Activated CD4-positive, CD25-positive, alpha-beta regulatory T cell treated with anti-CD3 and anti-CD28 coated beads, Interleukin-2, amount 50 U/mL, for 16 hours (primary cell): Measurements from ENCODE around the gene AKAP6.

Source experiments
- DNase-seq: peaks from one replicate; pipeline ENCODE4 v3.0.0-alpha.2; 2020; ENCODE audit warnings: low read depth, low spot score

The AKAP6 gene

DNA sequence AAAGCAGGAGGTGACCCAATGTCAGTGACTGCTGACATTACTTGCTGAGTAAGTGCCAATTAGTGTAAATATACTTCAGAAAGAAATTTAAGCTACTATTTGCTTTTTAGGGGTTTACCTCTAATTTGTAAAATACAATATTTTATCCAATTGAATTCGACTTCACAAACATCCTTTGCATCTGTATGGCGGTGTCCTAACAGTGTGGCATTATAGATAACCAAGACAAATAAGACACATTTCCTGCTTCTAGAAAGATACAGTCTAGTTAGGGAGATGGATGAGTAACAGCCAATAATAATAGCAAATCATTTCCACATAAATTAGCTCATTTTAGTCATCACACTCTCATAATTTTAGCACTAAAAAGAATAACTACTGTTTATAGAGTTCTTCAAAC is 196.5 kb downstream of the AKAP6 start:
- DNase-seq, result no peak

DNA sequence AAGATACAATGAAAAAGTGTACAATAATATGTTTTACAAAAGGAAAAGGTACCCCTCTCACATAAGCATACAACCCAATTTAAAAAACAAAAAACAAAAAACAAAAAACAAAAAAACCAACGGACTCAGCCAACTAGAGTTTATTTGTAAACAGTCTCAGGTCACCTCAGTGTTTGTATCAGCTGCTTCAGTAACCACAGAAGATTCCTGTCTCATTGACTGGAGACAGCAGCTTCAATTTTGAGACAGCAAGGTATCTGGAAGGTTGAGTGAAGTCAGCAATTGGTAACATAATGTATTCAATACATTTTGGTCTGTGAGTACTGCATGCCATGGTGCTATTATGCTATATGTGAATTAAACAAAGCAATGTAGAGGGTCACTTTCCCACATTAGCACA is 201.7 kb downstream of the AKAP6 start:
- no peak for DNase-seq

DNA sequence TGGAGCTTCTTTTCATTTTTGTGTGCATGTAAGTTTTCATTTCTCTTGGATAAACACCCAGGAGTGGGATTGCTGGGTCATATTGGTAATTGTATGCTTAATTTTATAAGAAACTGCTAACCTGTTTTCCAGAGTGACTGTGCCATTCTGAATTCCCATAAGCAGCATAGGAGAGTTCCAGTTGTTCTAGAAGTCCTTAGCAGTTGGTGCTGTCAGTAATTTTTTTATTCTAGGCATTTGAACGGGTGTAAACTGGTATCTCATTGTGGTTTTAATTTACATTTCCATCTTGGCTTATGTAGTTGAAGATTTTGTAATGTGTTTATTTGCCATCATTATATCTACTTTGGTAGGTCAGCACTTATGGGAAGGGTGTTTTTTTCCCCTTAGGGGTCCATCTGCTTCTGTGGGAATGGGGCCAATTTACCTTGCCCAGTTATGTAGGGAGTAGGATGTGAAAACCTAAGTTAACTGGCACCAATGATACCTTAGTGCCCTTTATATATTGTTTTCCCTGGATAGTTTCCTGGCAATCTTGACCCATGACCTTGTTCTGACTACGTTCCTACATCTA is 202.9 kb downstream of the AKAP6 start:
- no peak for DNase-seq

DNA sequence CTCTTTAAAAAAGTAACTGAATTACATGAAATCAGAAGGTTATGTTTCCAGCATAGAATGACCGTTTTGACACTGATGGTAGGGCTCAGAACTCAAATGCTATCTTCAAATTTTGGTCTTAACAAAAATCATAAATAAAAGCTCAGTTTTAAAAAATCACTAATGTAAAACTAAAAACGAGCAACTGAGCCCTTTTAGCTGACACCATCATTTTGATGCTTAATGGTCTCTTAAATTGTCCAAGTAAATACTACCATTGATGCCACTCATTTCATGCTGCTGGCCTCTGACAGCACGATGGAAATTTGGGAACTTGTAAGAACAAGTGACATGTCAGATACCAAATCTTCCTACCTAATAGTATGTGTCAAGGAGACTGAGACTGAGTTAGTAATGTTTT is 205.0 kb downstream of the AKAP6 start:
- no peak for DNase-seq

DNA sequence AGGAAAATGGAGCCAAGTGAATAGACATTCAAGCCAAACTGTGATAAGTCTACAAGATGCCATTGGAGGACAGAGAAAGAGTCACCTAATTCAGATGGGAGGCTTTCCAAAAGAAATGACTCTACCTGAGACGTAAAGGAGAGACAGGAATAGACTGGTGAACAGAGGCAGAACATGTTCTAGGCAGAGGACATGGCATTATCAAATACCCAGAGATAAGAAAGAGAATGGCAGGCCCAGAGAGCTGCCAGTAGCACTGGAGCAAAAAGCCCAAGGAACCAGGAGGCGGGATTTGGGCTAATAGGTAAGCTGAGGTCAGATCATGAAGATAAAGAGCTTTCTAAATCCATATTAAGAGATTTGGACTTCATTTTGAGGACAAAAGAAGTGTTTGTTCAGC is 207.1 kb downstream of the AKAP6 start:
- no peak for DNase-seq

DNA sequence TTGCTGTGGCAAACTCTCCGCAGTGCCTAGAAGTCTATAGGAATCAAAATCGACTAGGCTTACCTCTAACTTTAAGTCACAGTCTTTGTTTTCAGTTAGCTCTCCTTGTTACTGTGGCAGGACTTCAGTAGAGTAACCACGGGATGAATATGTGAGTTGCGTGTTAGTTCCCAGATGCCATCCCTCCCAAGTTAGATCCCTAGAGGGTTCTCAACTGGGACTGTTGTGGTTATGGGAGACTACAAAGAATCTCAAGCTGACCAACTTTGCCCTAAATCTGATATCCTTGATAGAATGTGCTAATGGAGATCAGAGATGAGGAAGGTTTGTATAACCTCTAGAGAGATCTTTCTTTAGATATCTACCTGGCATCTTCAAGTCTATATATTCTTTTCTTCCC is 208.1 kb downstream of the AKAP6 start:
- DNase-seq, result no peak

DNA sequence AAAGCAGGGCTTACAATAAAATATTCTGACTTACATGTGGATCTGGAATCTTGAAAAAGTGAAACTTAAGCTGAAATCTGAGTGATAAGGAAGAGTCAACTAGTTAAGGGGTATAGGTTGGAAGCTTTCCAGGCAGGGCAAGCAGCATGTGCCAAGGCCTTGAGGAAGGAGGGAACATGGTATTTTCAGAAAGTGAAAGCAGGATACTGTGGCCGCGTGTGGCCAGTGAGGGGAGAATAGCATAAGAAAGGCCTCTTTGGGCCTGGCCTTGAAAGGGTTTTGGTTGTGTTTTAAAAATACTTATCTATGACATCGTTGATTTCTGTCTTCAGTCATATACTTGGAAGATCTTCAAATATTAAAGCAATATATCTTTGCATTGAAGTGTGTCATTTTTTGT is 213.4 kb downstream of the AKAP6 start:
- no peak for DNase-seq

DNA sequence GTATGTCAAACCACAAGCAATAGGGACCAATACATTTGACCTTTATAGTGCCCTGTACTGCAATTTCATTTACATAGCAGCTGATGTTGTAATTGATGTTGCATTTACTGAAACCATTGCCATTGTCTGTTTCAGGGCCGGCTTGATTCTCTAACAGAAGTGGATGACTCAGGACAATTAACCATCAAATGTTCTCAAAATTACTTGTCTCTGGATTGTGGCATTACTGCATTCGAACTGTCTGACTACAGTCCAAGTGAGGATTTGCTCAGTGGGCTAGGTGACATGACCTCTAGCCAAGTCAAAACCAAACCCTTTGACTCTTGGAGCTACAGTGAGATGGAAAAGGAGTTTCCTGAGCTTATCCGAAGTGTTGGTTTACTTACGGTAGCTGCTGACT is 216.0 kb downstream of the AKAP6 start:
- DNase-seq, result no peak

DNA sequence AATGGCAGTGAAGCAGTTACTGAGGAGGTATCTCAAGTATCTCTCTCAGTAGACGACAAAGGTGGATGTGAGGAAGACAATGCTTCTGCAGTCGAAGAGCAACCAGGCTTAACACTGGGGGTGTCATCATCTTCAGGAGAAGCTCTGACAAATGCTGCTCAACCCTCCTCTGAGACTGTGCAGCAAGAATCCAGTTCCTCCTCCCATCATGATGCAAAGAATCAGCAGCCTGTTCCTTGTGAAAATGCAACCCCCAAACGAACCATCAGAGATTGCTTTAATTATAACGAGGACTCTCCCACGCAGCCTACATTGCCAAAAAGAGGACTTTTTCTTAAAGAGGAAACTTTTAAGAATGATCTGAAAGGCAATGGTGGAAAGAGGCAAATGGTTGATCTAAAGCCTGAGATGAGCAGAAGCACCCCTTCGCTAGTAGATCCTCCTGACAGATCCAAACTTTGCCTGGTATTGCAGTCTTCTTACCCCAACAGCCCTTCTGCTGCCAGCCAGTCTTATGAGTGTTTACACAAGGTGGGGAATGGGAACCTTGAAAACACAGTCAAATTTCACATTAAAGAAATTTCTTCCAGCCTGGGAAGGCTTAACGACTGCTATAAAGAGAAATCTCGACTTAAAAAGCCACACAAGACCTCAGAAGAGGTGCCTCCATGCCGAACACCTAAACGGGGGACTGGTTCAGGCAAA is 216.6 kb downstream of the AKAP6 start:
- no peak for DNase-seq

DNA sequence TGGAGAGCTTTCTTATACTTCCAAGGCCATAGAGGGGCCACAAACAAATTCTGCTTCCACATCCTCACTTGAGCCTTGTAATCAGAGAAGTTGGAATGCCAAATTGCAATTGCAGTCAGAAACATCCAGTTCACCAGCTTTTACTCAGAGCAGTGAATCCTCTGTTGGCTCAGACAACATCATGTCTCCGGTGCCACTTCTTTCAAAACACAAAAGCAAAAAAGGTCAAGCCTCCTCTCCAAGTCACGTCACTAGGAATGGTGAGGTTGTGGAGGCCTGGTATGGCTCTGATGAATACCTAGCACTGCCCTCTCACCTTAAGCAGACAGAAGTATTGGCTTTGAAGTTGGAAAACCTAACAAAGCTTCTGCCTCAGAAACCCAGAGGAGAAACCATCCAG is 217.1 kb downstream of the AKAP6 start:
- DNase-seq, result no peak

DNA sequence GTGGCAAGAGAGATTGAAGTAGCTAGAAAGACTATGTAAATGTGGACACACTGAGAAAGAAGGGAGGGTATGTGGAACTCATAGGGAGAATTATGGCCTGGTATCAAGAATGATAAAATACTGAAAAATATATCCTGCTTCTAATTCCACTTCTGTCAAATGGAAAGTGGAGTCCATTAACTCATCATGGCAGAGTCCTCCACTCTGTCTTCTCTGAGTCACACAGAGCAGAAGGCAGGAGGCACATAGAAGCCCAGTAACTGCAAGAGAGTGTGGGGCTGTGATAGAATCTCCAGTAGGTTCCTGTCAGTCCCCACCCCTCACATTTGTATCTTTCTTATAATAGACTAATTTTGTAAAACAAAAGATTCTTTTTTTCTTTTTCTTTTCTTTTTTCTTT is 223.7 kb downstream of the AKAP6 start:
- DNase-seq, result no peak

DNA sequence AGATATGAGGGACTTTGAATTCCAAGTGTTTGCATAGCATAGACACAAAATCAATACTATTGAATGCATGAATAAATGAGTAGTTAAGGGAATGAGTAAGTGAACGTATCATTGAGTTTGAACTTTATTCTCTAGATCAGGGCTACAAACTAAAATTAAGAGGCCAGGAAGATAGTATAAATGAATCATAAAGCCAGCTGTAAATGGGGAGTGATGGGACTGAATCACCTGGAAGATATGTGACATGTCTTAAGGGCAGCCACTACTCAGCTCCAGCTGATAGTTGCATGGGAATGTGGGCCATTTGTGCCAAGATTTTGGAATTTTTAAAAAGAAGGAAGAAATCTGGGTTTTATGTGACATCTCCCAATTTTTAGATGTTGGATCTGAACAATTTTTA is 229.9 kb downstream of the AKAP6 start:
- no peak for DNase-seq

DNA sequence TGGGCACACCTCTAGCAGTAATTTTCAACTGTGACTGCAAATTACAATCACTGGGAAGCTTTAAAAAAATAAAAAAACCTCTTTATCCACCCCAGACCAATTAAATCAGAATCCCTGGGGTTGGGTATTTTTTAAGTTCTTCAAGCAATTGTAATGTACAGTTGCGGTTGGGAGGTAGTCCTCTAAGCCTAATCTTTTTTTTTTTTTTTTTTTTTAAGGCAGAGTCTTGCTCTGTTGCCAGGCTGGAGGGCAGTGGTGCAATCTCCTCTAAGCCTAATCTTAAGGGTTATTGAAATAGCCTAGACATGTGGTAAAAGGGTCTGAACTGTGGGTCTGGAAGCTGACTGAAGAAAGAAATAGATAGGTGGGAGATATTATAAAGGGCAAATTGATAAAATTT is 230.5 kb downstream of the AKAP6 start:
- DNase-seq, result no peak

DNA sequence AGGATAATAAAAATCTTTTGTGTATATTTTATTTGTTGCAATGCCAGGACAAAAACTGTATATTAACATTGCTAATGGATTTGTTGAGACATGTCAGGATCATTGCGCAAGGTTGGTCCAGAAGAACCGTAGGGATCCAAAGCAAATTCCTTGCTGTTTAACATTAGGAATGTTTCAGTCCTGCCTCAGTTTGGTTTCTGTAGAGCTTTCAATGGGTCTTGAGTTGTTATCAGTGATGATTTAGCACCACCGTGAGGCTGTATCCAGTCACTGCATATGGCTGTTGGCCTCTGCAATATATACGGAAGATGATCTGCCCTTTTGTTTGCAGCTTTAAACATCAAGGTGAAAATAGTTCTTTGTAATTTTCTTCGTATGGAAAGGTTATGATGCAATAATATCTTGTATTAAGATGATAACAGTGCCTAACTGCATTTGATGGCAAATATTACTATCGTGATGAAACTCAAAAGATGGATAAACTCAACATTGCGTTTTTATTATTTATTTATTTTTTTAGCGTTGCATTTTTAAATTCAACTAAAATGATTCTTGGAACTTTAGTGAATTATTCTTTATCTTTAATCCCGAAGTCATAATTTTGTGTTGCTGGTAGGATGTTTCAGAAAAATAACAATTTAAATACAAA is 231.2 kb downstream of the AKAP6 start:
- no peak for DNase-seq

DNA sequence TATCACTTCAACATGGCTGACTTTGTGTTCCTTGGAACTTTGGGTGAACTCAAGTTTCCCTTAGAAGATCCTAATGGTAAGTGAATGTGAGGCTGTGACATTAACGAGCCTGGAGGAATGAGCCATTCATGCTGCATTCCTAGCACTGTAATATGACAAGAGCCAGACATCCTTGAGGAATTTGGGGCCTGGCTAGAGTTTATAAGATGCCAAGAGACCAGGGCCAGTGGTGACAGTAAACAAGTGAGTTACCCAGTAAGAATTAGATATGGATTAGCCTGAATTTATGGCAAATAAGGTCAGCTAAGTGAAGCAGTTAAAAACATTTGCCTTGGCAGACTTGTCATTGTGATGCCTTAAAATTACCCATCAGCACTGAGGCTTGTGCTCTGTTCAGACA is 232.4 kb downstream of the AKAP6 start:
- DNase-seq, result no peak

DNA sequence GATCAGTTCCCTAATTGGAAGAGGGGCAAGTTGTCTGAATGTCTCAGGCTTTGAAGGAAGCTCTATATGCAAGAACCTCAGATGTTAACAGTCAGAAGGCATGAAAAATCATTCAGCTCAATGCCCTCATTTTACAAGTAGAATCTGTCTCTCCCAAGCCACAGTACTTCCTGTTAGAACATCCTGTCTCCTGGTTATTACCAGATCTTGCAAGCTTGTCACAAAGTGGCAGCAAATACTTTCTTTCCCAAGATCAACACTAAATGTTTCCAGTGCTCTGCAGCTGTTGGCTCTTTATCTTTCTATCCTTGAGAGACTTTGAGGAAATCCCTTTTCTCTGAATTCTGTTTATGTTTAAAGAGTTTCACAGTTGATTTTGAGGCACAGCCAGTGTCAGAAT is 235.5 kb downstream of the AKAP6 start:
- no peak for DNase-seq

DNA sequence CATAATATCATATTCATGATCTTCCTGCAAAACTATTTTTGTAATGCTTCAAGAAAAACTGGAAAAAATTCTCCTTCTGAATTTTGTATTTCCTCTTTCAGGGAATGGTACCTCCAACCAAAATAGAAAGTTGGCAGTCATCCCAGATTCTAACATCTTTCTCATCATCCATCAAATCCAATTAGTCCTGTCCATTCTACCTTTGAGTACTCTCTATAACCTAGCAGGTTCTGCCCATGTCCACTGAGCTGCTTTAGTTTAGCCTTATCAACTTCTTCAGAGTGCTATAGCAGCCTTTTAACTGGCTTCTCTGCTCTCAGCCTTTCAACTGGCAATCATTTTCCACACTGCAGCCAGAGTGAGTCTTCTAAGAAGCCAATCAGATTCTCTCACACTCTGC is 236.2 kb downstream of the AKAP6 start:
- no peak for DNase-seq

DNA sequence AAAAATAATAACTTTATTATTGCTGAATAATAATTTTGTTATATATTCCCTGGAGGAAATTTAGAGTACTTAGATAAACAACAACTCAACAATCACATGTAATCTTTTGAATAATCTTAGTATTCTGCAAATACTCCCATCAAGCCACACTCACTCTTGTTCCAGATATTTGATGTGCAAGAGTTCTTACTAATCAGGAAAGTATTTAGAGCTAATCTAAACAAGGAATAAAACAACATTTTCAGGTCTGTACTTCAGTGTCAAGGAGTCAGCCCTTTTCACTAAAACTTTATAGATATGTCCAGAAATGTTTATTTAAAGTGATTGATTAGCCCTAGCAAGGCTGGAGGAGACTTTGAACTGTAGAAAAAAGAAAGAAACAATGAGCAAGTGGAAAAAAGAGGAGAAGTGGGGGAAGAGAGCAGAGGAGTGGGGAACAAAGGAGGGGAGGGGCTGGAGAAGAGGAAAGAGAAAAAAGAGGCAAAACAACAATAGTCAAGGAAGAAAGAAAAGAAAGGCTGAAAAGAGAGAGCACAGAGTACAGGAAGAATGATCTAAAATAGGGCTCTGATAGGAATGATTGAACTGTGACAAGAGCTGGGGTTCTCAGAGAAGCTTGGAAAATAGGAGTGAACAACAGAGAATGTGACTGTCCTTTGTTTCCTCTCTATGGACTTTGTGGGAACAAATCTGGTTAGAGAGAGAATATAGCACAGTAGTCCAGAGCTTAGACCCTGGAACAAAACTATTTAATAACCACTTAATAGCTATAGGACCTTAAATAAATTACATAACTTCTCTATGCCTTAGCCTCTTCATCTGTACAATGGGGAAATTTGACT is 238.7 kb downstream of the AKAP6 start:
- no peak for DNase-seq

DNA sequence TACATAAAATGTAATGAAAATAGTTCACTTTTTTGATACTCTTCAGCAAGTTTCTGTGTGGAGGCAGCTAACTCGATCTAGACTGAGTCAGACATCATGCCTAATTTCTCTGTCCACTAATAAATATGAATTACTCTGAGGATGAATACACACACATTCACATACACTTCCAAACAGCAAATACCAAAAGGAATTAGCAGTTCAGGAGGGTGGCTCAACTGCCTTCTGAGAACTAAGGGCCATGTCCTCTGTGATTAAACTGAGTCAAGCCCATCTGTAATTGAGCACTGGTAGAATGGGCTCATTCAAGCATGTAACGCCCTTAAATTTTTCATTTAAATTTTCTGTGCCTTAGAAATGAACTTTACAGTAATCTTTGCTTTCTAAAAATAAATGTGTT is 242.5 kb downstream of the AKAP6 start:
- DNase-seq, result no peak

DNA sequence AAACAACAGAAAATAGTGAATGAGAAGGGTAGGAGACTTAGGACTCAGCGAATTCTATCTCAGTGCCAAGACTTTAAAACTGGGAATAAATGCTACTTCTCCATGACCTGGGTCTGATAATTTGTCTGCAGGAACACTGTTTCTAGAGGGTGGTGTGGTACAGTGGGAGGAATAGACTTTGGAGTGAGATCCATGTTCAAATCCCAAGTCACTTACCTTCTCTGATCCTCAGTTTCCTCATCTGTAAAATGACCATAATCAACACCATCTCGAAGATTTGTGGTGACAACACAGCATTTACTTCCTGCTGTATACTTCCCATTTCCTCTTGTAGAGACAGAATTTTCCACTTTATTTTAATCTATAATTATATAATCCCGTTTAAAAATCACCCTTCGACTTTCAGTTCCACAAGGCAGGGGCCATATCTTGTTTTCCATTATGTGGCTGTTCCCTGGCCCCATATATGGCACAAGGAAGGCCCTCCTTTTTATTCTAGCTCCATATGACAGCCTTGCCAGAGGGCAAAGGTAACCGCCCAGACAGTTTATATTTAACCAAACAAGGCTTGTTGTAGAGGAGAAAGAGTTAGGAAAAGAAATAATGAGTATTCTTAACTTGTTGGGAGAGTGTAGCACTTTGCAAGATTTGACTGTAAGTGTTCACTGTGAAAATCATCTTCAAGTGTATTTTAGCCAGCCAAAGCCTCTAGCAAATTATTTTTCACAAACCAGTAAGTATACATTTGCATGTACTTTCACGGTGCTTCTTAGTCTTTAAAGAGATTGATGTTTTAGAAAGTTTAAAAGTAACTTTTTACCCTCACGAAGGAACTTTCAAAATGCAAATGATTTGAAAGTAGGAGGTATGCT is 243.1 kb downstream of the AKAP6 start:
- no peak for DNase-seq

DNA sequence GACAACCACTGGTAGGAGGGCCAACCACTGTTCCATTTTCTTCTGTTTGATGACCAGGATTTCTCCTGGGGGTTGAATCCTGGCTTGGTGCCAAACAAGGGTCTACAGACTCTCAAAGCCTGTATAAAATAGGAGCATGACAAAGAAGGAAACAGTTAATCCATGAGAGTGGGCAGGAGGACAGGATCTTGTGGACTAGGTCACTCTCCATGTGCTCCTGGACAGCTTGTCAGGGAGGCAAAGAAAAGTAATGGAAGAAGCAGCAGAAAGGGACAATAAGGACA is 243.7 kb downstream of the AKAP6 start:
- DNase-seq, result no peak

DNA sequence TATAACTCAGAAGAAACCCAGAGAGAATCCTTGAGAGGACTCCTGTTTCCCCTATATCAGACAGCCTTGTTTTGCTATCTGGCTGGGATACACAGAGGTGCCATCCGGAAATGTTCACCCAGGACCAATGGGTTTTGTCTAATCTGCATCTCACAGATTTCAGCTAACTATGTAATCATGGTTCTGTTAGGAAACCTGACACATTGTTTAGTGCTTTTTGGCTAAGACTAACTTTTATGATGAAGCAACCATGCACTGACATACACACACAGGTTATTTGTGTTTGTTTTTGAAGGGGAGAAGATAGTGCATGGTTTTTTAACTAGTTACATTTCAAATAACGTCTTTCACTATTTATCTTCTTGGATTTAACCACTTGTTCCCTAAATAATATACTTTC is 245.2 kb downstream of the AKAP6 start:
- no peak for DNase-seq
